Measurements from ENCODE around the gene MTHFD2L. TPM values are rescaled to one million over a fixed set of nuclear protein-coding genes. Genes with fewer than 3 reads are reported as not detected.

The MTHFD2L gene
- total RNA-seq, 1 experiment from 2014 or later, result 34.0 TPM

- Histone ChIP-seq H3K4me1 (ENCODE audit: insufficient read depth, low read length) (no peaks in the 10 kb centered on the region), H2AFZ (ENCODE audit: low read length) (no peak overlapping the region), H3K9me3 (ENCODE audit: low read length) (no peaks in the 10 kb centered on the region), H3K4me2 (ENCODE audit: low read length) (no peak overlapping the region), H3F3A (ENCODE audit: low read length, unreplicated experiment) (no peaks in the 10 kb centered on the region), H3K36me3 (ENCODE audit: low read depth, low read length) (no peaks in the 10 kb centered on the region), H3K27ac (ENCODE audit: low read length) (no peak overlapping the region), H4K20me1 (ENCODE audit: low read length) (no peaks in the 10 kb centered on the region), H3K9me2 (replicated peaks; ENCODE audit: low read length) (no peaks in the 10 kb centered on the region), H3K79me2 (ENCODE audit: low read length) (no peaks in the 10 kb centered on the region), H3K4me3 (ENCODE audit: low read length) (no peak overlapping the region), H3K27me3 (ENCODE audit: low read length) (no peaks in the 10 kb centered on the region), H3K9ac (ENCODE audit: low read length) (no peak overlapping the region)
- CTCF ChIA-PET, result no interaction called here
- no peak for TF ChIP-seq CTCF (conservative IDR thresholded peaks at IDR 0.05; ENCODE audit: low read depth, low read length)
- TF ChIP-seq EZH2phosphoT487 (IDR thresholded peaks at IDR 0.05; ENCODE audit: borderline replicate concordance, low read length), result no peak
- no peak for TF ChIP-seq EZH2 (IDR thresholded peaks at IDR 0.05; ENCODE audit: low read length, unreplicated experiment)
- ATAC-seq (no peak), DNase-seq (no peak)
- intact Hi-C loops (cut with micrococcal nuclease), result no loop called here
- POLR2A ChIA-PET (ENCODE audit: unreplicated experiment), result no interaction called here
- BruUV-seq (replicated peaks), result no TSS peak
Measured at GRCh38 chr4:74178798-74179197, 20.9 kb downstream of the MTHFD2L start.

GRCh38 chr4:74181219-74181618 lies 23.3 kb downstream of the MTHFD2L start:
- Histone ChIP-seq H3K4me1 (ENCODE audit: insufficient read depth, low read length) (no peaks in the 10 kb centered on the region), H3K9me3 (ENCODE audit: low read length) (no peaks in the 10 kb centered on the region), H3K9ac (ENCODE audit: low read length) (no peak overlapping the region), H3K27me3 (ENCODE audit: low read length) (no peaks in the 10 kb centered on the region), H4K20me1 (ENCODE audit: low read length) (no peaks in the 10 kb centered on the region), H3K4me3 (ENCODE audit: low read length) (no peak overlapping the region), H3K27ac (ENCODE audit: low read length) (no peak overlapping the region), H3K4me2 (ENCODE audit: low read length) (no peak overlapping the region), H3F3A (ENCODE audit: low read length, unreplicated experiment) (no peaks in the 10 kb centered on the region), H3K9me2 (replicated peaks; ENCODE audit: low read length) (no peaks in the 10 kb centered on the region), H3K79me2 (ENCODE audit: low read length) (no peaks in the 10 kb centered on the region), H2AFZ (ENCODE audit: low read length) (no peak overlapping the region), H3K36me3 (ENCODE audit: low read depth, low read length) (no peaks in the 10 kb centered on the region)
- DNase-seq (peak; percentile 61), ATAC-seq (peak; percentile 84)
- intact Hi-C loops (cut with micrococcal nuclease), result no loop called here
- TF ChIP-seq EZH2phosphoT487 (IDR thresholded peaks at IDR 0.05; ENCODE audit: borderline replicate concordance, low read length) (no peak), CTCF (conservative IDR thresholded peaks at IDR 0.05; ENCODE audit: low read depth, low read length) (no peak), EZH2 (IDR thresholded peaks at IDR 0.05; ENCODE audit: low read length, unreplicated experiment) (no peak)
- ChIA-PET CTCF (no interaction called here), POLR2A (ENCODE audit: unreplicated experiment) (no interaction called here)
- BruUV-seq (replicated peaks), result no TSS peak

- POLR2A ChIA-PET (ENCODE audit: unreplicated experiment), result interaction anchor here (0.6 kb wide), 2 partner anchors 66 to 444 kb away, joined by 5 to 36 read pairs; no protein-coding TSS in a partner anchor
- intact Hi-C loops (cut with micrococcal nuclease), result loop anchor here (1.0 to 5.0 kb wide), 4 partner anchors 42 to 482 kb away; no protein-coding TSS in a partner anchor
- CTCF ChIA-PET, result interaction anchor here (0.6 to 0.9 kb wide), 9 partner anchors 9 to 616 kb away, joined by 3 to 11 read pairs (median 3); no protein-coding TSS in a partner anchor
Measured at GRCh38 chr4:74188912-74189311, 31.0 kb downstream of the MTHFD2L start.

More at GRCh38 chr4:74188912-74189311, 31.0 kb downstream of the MTHFD2L start:
- no TSS peak for BruUV-seq (replicated peaks)
- Histone ChIP-seq H2AFZ (ENCODE audit: low read length) (no peak overlapping the region), H3K4me2 (ENCODE audit: low read length) (no peak overlapping the region), H4K20me1 (ENCODE audit: low read length) (no peaks in the 10 kb centered on the region), H3K79me2 (ENCODE audit: low read length) (no peaks in the 10 kb centered on the region), H3K9ac (ENCODE audit: low read length) (no peak overlapping the region), H3K9me2 (replicated peaks; ENCODE audit: low read length) (no peaks in the 10 kb centered on the region), H3K27me3 (ENCODE audit: low read length) (no peaks in the 10 kb centered on the region), H3K9me3 (ENCODE audit: low read length) (peaks cover 8% of the 10 kb centered on the region; the same call in 1 of the 2 replicates), H3K4me3 (ENCODE audit: low read length) (no peak overlapping the region), H3K36me3 (ENCODE audit: low read depth, low read length) (peaks cover 7% of the 10 kb centered on the region; the same call in 1 of the 2 replicates), H3K4me1 (ENCODE audit: insufficient read depth, low read length) (peaks cover 19% of the 10 kb centered on the region), H3F3A (ENCODE audit: low read length, unreplicated experiment) (no peaks in the 10 kb centered on the region), H3K27ac (ENCODE audit: low read length) (no peak overlapping the region)
- TF ChIP-seq EZH2phosphoT487 (IDR thresholded peaks at IDR 0.05; ENCODE audit: borderline replicate concordance, low read length) (no peak), CTCF (conservative IDR thresholded peaks at IDR 0.05; ENCODE audit: low read depth, low read length) (no peak), EZH2 (IDR thresholded peaks at IDR 0.05; ENCODE audit: low read length, unreplicated experiment) (no peak)
- DNase-seq, result no peak
- ATAC-seq, result no peak

All from PC-3 (cell line).